GM19328 (cell line): ENCODE measurements around the gene COA4.

Experiments
- ATAC-seq: cut with Tn5 transposase; IDR thresholded peaks from one replicate; pipeline ENCODE4 v1.9.1; 2021; ENCODE audit warnings: mild to moderate bottlenecking, moderate library complexity; ENCODE audit not compliant: unreplicated experiment

COA4 gene

GRCh38 chr11:73866586-73866996 is 10.1 kb downstream of the COA4 start:
- ATAC-seq = no peak

GRCh38 chr11:73866095-73866579 is 10.5 kb downstream of the COA4 start:
- ATAC-seq = no peak

- no peak for ATAC-seq
These were observed 13.7 kb downstream of the COA4 start for GRCh38 chr11:73862986-73863385.

GRCh38 chr11:73860202-73860601 is 16.4 kb downstream of the COA4 start:
- no peak for ATAC-seq

- ATAC-seq = no peak
These were observed 17.0 kb downstream of the COA4 start for GRCh38 chr11:73859671-73860070.

- ATAC-seq = no peak
These were observed 20.5 kb downstream of the COA4 start for GRCh38 chr11:73856031-73856567.

- ATAC-seq = no peak
These were observed 22.0 kb downstream of the COA4 start for GRCh38 chr11:73854680-73855079.

GRCh38 chr11:73852049-73852448 is 24.6 kb downstream of the COA4 start:
- ATAC-seq = no peak

GRCh38 chr11:73851046-73851764 is 25.4 kb downstream of the COA4 start:
- no peak for ATAC-seq

GRCh38 chr11:73839123-73839457 is 37.6 kb downstream of the COA4 start:
- no peak for ATAC-seq

- no peak for ATAC-seq
These were observed 38.1 kb downstream of the COA4 start for GRCh38 chr11:73838443-73839122.

GRCh38 chr11:73833067-73833466 is 43.6 kb downstream of the COA4 start:
- no peak for ATAC-seq

- ATAC-seq = no peak
These were observed 46.4 kb downstream of the COA4 start for GRCh38 chr11:73830261-73830660.
